ENCODE measurements around the gene AMDHD2.

Gene AMDHD2

DNA sequence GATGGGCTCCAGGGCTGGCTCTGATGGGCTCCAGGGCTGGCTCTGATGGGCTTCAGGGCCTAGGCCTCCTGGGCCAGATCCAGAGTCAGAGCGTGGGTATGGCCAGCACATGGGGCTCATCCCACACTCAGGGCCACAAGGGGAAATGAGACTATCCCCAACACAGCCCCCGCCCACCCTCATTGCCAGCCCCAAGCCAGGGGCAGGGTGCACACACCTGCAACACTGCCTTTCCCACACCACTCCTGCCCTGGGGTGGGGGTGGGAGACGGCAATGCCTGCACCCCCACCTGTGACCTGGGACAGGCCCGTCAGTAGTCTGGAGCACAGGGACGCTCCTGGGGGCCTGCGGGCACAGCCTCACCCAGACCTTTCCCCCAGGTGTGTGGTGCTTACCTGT lies 20.7 kb upstream of the AMDHD2 start:
- Histone ChIP-seq H3K9me3 (ENCODE audit: control insufficient read depth in 1 of 2, low read length in 2 of 2) (no peaks in the 10 kb centered on the region), H3K9ac (ENCODE audit: low read depth in 1 of 2, low read length in 2 of 2) (no peak overlapping the region), H3K27me3 (ENCODE audit: control insufficient read depth in 1 of 2, insufficient read depth in 2 of 2, low read length in 2 of 2) (no peaks in the 10 kb centered on the region), H3K27ac (ENCODE audit: low read depth, low read length) (no peak overlapping the region), H3K4me3 (ENCODE audit: low read depth in 1 of 2, low read length in 2 of 2) (no peak overlapping the region), H3K36me3 (ENCODE audit: control insufficient read depth in 1 of 2, insufficient read depth in 2 of 2, low read length in 2 of 2) (peaks cover 2 to 14% of the 10 kb centered on the region in 2 donors), H3K4me1 (ENCODE audit: control insufficient read depth in 1 of 2, insufficient read depth in 2 of 2, low read length in 2 of 2) (peaks cover 5 to 15% of the 10 kb centered on the region in 2 donors)

DNA sequence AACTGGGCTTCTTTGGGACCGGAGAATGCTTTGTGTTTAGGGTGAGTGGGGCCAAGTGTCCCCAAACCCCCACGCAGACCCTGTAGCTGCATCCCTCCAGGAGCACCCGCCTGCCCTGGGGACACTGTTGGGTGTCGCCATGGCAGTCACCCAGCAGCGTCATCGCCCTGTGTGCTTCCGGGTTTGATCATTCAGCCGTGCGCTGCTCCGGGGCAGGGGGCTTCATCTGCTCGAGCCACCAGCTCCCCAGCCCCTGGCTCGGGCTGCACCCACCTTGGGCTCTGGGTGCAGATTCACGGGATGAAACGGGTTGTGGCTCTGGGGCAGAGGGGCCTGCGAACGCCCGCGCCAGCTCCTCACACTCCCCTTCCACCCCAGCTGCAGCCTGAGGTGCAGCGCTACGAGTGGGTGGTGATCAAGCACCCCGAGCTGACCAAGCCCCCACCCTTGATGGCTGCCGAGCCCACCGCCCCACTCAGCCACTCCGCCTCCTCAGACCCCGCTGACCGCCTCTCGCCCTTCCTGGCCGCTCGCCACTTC lies 20.2 kb upstream of the AMDHD2 start:
- peaks cover 2 to 14% of the 10 kb centered on the region in 2 donors for H3K36me3 ChIP-seq (ENCODE audit: control insufficient read depth in 1 of 2, insufficient read depth in 2 of 2, low read length in 2 of 2)
- H3K27ac ChIP-seq (ENCODE audit: low read depth, low read length): no peak overlapping the region
- no peaks in the 10 kb centered on the region for H3K27me3 ChIP-seq (ENCODE audit: control insufficient read depth in 1 of 2, insufficient read depth in 2 of 2, low read length in 2 of 2)
- no peaks in the 10 kb centered on the region for H3K9me3 ChIP-seq (ENCODE audit: control insufficient read depth in 1 of 2, low read length in 2 of 2)
- H3K4me1 ChIP-seq (ENCODE audit: control insufficient read depth in 1 of 2, insufficient read depth in 2 of 2, low read length in 2 of 2): peaks cover 5 to 15% of the 10 kb centered on the region in 2 donors
- H3K9ac ChIP-seq (ENCODE audit: low read depth in 1 of 2, low read length in 2 of 2): no peak overlapping the region
- no peak overlapping the region for H3K4me3 ChIP-seq (ENCODE audit: low read depth in 1 of 2, low read length in 2 of 2)

DNA sequence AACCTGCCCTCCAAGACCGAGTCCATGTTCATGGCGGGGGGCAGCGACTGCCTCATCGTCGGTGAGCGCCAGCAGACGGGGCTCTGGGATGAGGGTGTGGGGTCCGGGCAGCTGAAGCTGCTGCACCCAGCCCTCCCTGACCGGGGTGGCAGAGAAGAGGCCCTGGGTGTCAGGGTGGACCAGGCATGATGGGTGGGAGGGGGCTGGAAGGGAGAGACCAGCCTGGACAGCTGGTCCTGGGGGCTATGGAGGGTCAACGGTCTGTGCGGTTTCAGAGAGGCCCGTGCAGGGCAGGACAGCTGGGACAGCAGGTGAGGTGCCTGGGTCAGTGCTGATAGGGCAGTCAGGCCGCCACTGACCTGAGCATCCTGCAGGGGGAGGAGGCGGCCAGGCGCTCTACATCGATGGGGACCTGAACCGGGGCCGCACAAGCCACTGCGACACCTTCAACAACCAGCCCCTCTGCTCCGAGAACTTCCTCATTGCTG lies 19.7 kb upstream of the AMDHD2 start:
- Histone ChIP-seq H3K27me3 (ENCODE audit: control insufficient read depth in 1 of 2, insufficient read depth in 2 of 2, low read length in 2 of 2) (no peaks in the 10 kb centered on the region), H3K9me3 (ENCODE audit: control insufficient read depth in 1 of 2, low read length in 2 of 2) (no peaks in the 10 kb centered on the region), H3K27ac (ENCODE audit: low read depth, low read length) (no peak overlapping the region), H3K4me1 (ENCODE audit: control insufficient read depth in 1 of 2, insufficient read depth in 2 of 2, low read length in 2 of 2) (peaks cover 5 to 15% of the 10 kb centered on the region in 2 donors), H3K36me3 (ENCODE audit: control insufficient read depth in 1 of 2, insufficient read depth in 2 of 2, low read length in 2 of 2) (peaks cover 2 to 14% of the 10 kb centered on the region in 2 donors), H3K4me3 (ENCODE audit: low read depth in 1 of 2, low read length in 2 of 2) (no peak overlapping the region), H3K9ac (ENCODE audit: low read depth in 1 of 2, low read length in 2 of 2) (no peak overlapping the region)

DNA sequence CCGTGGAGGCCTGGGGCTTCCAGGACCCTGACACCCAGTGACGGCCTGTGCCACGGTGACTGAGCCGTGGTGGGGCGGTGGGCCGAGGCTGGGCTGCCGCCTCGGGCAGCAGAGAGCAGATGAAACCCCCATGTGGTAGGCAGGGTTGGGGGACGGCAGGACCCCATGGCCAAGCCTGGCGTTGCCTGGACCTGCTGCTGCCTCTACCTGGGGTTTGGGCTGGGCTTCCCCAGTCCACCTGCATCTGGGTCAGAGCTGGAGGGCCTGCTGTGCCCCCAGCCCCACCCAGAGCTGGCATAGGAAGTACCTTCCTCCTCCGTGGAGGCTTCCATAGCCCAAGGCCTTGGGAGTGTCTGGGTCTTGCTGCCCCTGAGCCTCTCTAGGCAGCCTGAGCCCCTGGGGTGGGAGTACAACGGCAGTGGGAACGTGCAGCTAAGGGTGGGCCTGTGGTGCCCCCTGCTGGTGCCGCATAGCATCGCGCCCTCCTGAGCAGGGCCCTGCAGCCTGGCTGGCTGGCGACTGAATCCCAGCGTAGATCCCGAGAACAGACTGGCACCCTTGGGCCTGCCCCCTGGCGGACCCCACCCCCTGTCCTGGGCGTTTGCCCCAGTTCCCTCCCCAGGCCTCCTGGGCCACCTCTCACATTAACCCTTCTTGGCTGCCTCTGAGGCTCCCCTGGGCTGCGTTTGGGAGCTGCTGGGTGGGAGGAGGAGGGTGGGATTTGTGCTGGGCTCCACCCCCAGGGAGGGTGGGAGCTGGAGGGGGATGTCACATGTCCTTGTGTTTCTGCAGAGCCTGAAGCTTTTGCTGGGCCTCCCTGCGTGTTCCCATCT lies 19.0 kb upstream of the AMDHD2 start:
- no peak overlapping the region for H3K9ac ChIP-seq (ENCODE audit: low read depth in 1 of 2, low read length in 2 of 2)
- H3K27me3 ChIP-seq (ENCODE audit: control insufficient read depth in 1 of 2, insufficient read depth in 2 of 2, low read length in 2 of 2): no peaks in the 10 kb centered on the region
- H3K4me1 ChIP-seq (ENCODE audit: control insufficient read depth in 1 of 2, insufficient read depth in 2 of 2, low read length in 2 of 2): peaks cover 5 to 15% of the 10 kb centered on the region in 2 donors
- no peaks in the 10 kb centered on the region for H3K9me3 ChIP-seq (ENCODE audit: control insufficient read depth in 1 of 2, low read length in 2 of 2)
- H3K4me3 ChIP-seq (ENCODE audit: low read depth in 1 of 2, low read length in 2 of 2): peak overlapping the region in 1 of 2 donors; percentile 28
- H3K27ac ChIP-seq (ENCODE audit: low read depth, low read length): no peak overlapping the region
- H3K36me3 ChIP-seq (ENCODE audit: control insufficient read depth in 1 of 2, insufficient read depth in 2 of 2, low read length in 2 of 2): peaks cover 2 to 12% of the 10 kb centered on the region in 2 donors

DNA sequence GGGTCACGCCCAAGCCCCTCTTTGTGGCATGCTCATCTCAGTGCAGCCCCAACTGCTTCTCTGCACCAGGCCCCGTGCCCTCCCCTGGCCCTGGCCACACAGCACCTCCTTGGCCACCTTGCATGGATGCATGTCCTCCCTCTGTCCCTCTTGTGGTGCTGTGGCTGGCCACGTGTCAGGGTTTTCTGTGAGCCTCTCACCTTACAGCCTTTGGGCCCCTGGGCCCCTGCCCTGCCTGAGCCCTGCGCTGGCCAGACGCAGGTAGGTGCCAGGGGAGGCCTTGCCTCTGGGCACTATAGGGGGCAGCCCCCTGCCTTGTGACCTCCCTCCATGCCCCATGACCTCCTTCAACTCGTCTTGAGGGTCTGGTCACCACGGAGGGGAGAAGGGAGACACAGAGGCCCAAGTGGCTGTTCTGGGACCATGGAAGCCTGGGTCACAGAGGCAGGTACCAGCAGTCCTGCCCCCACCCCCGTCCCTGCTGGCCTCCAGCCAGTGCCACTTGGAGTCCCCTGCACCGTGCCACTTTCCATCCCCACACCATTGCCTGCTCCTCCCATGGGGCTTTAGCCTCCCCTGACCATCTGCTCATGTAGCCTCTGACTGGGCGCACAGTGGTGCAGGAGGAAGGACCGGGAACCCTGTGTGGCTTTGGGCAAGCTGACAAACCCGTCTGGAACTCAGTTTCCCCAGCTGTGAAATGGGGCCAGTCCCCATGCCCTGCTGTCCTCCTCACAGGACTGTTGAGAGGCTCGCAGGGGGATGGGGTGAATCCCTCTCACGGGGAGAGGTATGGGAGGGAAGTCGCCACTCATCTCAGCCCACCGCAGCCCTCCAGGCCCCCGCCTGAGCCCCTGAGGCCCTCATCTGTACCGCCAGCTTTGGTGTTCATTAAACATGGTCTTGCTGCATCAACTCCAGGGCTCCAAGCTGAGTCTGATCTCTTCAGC lies 17.9 kb upstream of the AMDHD2 start:
- peaks cover 2 to 6% of the 10 kb centered on the region in 2 donors for H3K36me3 ChIP-seq (ENCODE audit: control insufficient read depth in 1 of 2, insufficient read depth in 2 of 2, low read length in 2 of 2)
- no peak overlapping the region for H3K9ac ChIP-seq (ENCODE audit: low read depth in 1 of 2, low read length in 2 of 2)
- no peaks in the 10 kb centered on the region for H3K9me3 ChIP-seq (ENCODE audit: control insufficient read depth in 1 of 2, low read length in 2 of 2)
- H3K27me3 ChIP-seq (ENCODE audit: control insufficient read depth in 1 of 2, insufficient read depth in 2 of 2, low read length in 2 of 2): no peaks in the 10 kb centered on the region
- no peak overlapping the region for H3K4me3 ChIP-seq (ENCODE audit: low read depth in 1 of 2, low read length in 2 of 2)
- no peak overlapping the region for H3K27ac ChIP-seq (ENCODE audit: low read depth, low read length)
- peaks cover 5 to 15% of the 10 kb centered on the region in 2 donors for H3K4me1 ChIP-seq (ENCODE audit: control insufficient read depth in 1 of 2, insufficient read depth in 2 of 2, low read length in 2 of 2)

DNA sequence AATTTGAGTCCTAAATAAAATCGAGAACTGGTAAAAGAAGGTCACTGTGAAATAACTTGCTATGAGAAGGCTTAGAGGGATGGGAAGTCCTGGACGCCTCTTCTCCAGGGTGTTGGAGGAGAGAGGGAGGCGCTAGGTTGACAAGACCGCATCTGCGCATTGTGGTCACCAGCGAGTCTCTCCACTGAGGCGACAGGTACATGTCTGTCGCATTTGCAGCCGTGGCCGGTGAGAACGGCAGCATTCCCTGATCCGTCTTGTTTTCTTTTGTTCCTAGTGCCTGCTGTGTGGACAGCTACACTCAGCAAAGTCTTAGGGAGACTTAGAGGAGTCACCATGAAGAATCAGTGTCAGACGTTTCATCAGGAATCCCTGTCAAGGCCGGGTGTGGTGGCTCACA lies 14.5 kb upstream of the AMDHD2 start:
- Histone ChIP-seq H3K36me3 (ENCODE audit: control insufficient read depth in 1 of 2, insufficient read depth in 2 of 2, low read length in 2 of 2) (no peaks in the 10 kb centered on the region), H3K4me1 (ENCODE audit: control insufficient read depth in 1 of 2, insufficient read depth in 2 of 2, low read length in 2 of 2) (peaks cover 0 to 9% of the 10 kb centered on the region in 2 donors), H3K27me3 (ENCODE audit: control insufficient read depth in 1 of 2, insufficient read depth in 2 of 2, low read length in 2 of 2) (no peaks in the 10 kb centered on the region), H3K9ac (ENCODE audit: low read depth in 1 of 2, low read length in 2 of 2) (no peak overlapping the region), H3K27ac (ENCODE audit: low read depth, low read length) (no peak overlapping the region), H3K9me3 (ENCODE audit: control insufficient read depth in 1 of 2, low read length in 2 of 2) (no peaks in the 10 kb centered on the region), H3K4me3 (ENCODE audit: low read depth in 1 of 2, low read length in 2 of 2) (no peak overlapping the region)

DNA sequence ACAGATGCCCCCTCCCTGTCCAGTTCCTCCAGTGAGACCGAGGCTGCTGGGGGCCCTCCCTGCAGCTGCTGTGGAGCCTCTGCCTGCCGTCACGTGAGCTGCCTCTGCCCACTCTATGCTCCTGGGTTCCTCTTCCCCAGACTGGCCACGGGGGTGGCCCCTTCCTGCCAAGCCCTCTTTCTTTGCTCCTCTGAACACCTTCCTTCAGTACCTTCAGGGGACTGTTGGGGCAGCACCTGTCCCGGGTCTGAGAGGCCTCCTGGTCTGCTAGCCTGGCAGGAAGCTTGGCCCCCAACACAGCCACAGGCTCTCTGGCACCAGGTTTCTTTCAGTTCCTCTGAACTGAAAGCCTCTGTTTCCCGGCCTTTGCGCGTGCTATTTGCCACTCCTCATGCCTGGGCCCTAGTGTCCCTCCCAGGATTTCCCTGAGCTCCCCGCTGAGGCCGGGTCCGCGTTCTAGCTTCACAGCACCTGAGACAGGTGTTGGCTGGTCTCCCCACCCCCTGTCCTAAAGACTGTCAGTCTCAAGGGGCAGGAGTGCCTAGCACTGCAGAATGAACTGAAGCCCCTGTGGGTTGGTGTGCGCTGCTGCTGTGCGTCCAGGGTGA lies 13.0 kb upstream of the AMDHD2 start:
- no peaks in the 10 kb centered on the region for H3K36me3 ChIP-seq (ENCODE audit: control insufficient read depth in 1 of 2, insufficient read depth in 2 of 2, low read length in 2 of 2)
- no peak overlapping the region for H3K9ac ChIP-seq (ENCODE audit: low read depth in 1 of 2, low read length in 2 of 2)
- no peaks in the 10 kb centered on the region for H3K9me3 ChIP-seq (ENCODE audit: control insufficient read depth in 1 of 2, low read length in 2 of 2)
- peaks cover 0 to 5% of the 10 kb centered on the region in 2 donors for H3K4me1 ChIP-seq (ENCODE audit: control insufficient read depth in 1 of 2, insufficient read depth in 2 of 2, low read length in 2 of 2)
- no peaks in the 10 kb centered on the region for H3K27me3 ChIP-seq (ENCODE audit: control insufficient read depth in 1 of 2, insufficient read depth in 2 of 2, low read length in 2 of 2)
- no peak overlapping the region for H3K4me3 ChIP-seq (ENCODE audit: low read depth in 1 of 2, low read length in 2 of 2)
- H3K27ac ChIP-seq (ENCODE audit: low read depth, low read length): peak overlapping the region; percentile 32

DNA sequence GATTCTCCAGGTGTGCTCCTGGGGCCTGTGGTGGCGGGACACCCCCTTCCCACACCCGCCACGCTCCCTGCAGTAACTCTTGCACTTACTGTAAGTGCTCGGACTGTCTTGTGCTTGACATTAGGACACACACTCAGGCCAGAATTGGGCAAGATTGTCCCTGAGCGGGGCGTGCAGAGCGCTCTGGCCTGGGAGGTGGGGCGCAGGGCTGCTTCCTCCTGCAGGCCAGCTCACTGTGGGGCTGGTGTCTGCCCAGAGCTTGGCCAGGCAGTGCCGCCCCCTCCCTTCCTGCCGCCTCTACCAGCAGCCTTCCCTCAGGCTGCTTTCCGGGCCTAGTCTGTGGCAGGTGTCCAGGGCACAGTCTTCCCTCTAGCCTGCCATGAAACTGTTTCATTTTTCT lies 12.5 kb upstream of the AMDHD2 start:
- H3K4me1 ChIP-seq (ENCODE audit: control insufficient read depth in 1 of 2, insufficient read depth in 2 of 2, low read length in 2 of 2): peaks cover 0 to 9% of the 10 kb centered on the region in 2 donors
- no peaks in the 10 kb centered on the region for H3K27me3 ChIP-seq (ENCODE audit: control insufficient read depth in 1 of 2, insufficient read depth in 2 of 2, low read length in 2 of 2)
- H3K4me3 ChIP-seq (ENCODE audit: low read depth in 1 of 2, low read length in 2 of 2): no peak overlapping the region
- H3K9ac ChIP-seq (ENCODE audit: low read depth in 1 of 2, low read length in 2 of 2): no peak overlapping the region
- H3K9me3 ChIP-seq (ENCODE audit: control insufficient read depth in 1 of 2, low read length in 2 of 2): no peaks in the 10 kb centered on the region
- peak overlapping the region; percentile 32 for H3K27ac ChIP-seq (ENCODE audit: low read depth, low read length)
- H3K36me3 ChIP-seq (ENCODE audit: control insufficient read depth in 1 of 2, insufficient read depth in 2 of 2, low read length in 2 of 2): no peaks in the 10 kb centered on the region

DNA sequence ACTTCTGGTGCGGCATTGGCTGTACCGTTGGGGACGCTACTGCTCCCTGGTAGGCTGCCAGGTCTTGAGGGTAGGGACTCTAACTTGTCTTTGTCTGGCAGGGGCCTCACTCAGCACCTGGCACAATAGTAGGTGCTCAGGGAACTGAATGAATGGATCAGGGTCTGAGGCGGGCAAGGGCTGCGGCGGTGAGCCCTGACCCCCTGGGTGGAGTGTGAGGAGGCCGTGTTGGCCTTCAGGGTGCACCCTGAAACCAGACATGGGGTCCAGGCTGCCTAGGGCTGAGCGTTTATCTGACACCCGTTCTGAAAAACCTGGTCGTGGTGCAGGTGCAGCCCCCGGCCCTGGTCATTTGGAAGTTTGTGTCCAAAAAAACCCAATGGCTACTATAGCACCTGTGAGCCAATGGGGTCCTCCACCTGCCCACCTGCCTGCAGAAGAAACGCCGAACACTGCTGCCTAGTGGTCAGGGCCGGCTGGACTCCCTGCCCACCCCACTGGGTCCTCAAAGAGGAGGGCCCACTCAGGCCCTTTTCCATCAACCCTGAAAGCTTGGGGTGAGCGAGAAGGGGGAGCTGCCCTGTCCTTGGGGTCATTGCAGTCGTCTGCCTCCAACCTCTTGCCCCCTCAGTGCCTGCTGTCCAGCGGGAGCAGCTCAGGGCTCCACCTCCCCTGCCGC lies 11.3 kb upstream of the AMDHD2 start:
- Histone ChIP-seq H3K9me3 (ENCODE audit: control insufficient read depth in 1 of 2, low read length in 2 of 2) (no peaks in the 10 kb centered on the region), H3K4me1 (ENCODE audit: control insufficient read depth in 1 of 2, insufficient read depth in 2 of 2, low read length in 2 of 2) (peaks cover 6 to 15% of the 10 kb centered on the region in 2 donors), H3K27ac (ENCODE audit: low read depth, low read length) (no peak overlapping the region), H3K4me3 (ENCODE audit: low read depth in 1 of 2, low read length in 2 of 2) (no peak overlapping the region), H3K27me3 (ENCODE audit: control insufficient read depth in 1 of 2, insufficient read depth in 2 of 2, low read length in 2 of 2) (no peaks in the 10 kb centered on the region), H3K36me3 (ENCODE audit: control insufficient read depth in 1 of 2, insufficient read depth in 2 of 2, low read length in 2 of 2) (no peaks in the 10 kb centered on the region), H3K9ac (ENCODE audit: low read depth in 1 of 2, low read length in 2 of 2) (no peak overlapping the region)
